Body of pancreas (tissue), 4 donors: Measurements from ENCODE around the gene GLG1.

ENCODE experiments used
- CTCF ChIP-seq, 7 experiments: fragments of 450-650 bp in 4 of 7; fragments of 200-600 bp in 3 of 7; sonication (generic) in 3 of 7; IDR thresholded peaks; one replicate each; pipeline ENCODE4 v1.5.1; 2016 to 2019; ENCODE audit warnings: antibody characterized with exemption in 7 of 7
- POLR2A ChIP-seq, 3 donors: fragments of 450-650 bp; IDR thresholded peaks; one replicate each; pipeline ENCODE4 v1.6.1; 2016; ENCODE audit warnings: antibody characterized with exemption in 3 of 3, mild to moderate bottlenecking in 2 of 3

GRCh38 chr16:74596586-74596985, 10.3 kb downstream of the GLG1 start:
- no peak for TF ChIP-seq CTCF (IDR thresholded peaks at IDR 0.05)
- TF ChIP-seq POLR2A (IDR thresholded peaks at IDR 0.05), result no peak
